Activated CD4-positive, alpha-beta T cell treated with anti-CD3 and anti-CD28 coated beads, Interleukin-2, amount 10 ng/mL, durations not matched to agents 7 days and 5 days (primary cell): Measurements from ENCODE around the gene PLD6. TPM values are rescaled to one million over a fixed set of nuclear protein-coding genes. Genes with fewer than 3 reads are reported as not detected.
A peak's percentile ranks its signal among the peaks of the same experiment; 100 is the strongest.

Source experiments
- CTCF ChIA-PET: fragments of 350-600 bp; sonication (Branson Sonifier 250); formaldehyde crosslinking; loops from one replicate; lab custom pipeline; 2021; ENCODE audit warnings: antibody characterized with exemption; lab: Charles Lee
- POLR2A ChIA-PET: fragments of 350-600 bp; sonication (Branson Sonifier 250); formaldehyde crosslinking; loops from one replicate; lab custom pipeline; 2021; ENCODE audit warnings: antibody characterized with exemption; lab: Charles Lee
- DNase-seq: peaks from one replicate; pipeline ENCODE4 v3.0.0-alpha.2; 2020
- H3K27ac Mint-ChIP-seq: one replicate; pipeline ENCODE4 v1.8.0; 2021; ENCODE audit warnings: mild to moderate bottlenecking, moderate library complexity, mixed read lengths
- H3K27me3 Mint-ChIP-seq: one replicate; pipeline ENCODE4 v1.8.0; 2021; ENCODE audit warnings: mixed read lengths
- H3K36me3 Mint-ChIP-seq: one replicate; pipeline ENCODE4 v1.8.0; 2021; ENCODE audit warnings: low read depth, mixed read lengths
- H3K4me1 Mint-ChIP-seq: one replicate; pipeline ENCODE4 v1.8.0; 2021; ENCODE audit warnings: mixed read lengths
- H3K4me3 Mint-ChIP-seq: one replicate; pipeline ENCODE4 v1.8.0; 2021; ENCODE audit warnings: mild to moderate bottlenecking, moderate library complexity, mixed read lengths
- H3K9me3 Mint-ChIP-seq: one replicate; pipeline ENCODE4 v1.8.0; 2021; ENCODE audit warnings: mixed read lengths
- total RNA-seq, 2 experiments: library from RNA; stranded (reverse); gene quantifications; one replicate each; pipeline ENCODE4 v1.2.3, GENCODE V29; 2021

Gene PLD6
- total RNA-seq, 2 experiments from 2014 or later = 10.9 to 11.8 TPM

- Mint-ChIP-seq H3K4me3 (no peak overlapping the region), H3K4me1 (no peaks in the 10 kb centered on the region), H3K9me3 (no peaks in the 10 kb centered on the region), H3K36me3 (peaks cover 56% of the 10 kb centered on the region), H3K27ac (no peak overlapping the region), H3K27me3 (no peaks in the 10 kb centered on the region)
- no peak for DNase-seq
- ChIA-PET CTCF (interaction anchor here (0.6 to 2.1 kb wide), 4 partner anchors 17 to 258 kb away, joined by 3 to 6 read pairs (median 4); partner anchors contain the start of gene PLD6), POLR2A (no interaction called here)
Observed at GRCh38 chr17:17224137-17224536, 18.0 kb upstream of the PLD6 start.

- H3K4me1 Mint-ChIP-seq = no peaks in the 10 kb centered on the region
- no peak overlapping the region for H3K27ac Mint-ChIP-seq
- H3K9me3 Mint-ChIP-seq = no peaks in the 10 kb centered on the region
- DNase-seq = no peak
- H3K27me3 Mint-ChIP-seq = no peaks in the 10 kb centered on the region
- POLR2A ChIA-PET = no interaction called here
- peaks cover 55% of the 10 kb centered on the region for H3K36me3 Mint-ChIP-seq
- H3K4me3 Mint-ChIP-seq = no peak overlapping the region
- CTCF ChIA-PET = interaction anchor here (0.6 to 2.1 kb wide), 4 partner anchors 17 to 257 kb away, joined by 3 to 6 read pairs (median 4); partner anchors contain the start of gene PLD6
Observed at GRCh38 chr17:17223736-17224135, 17.6 kb upstream of the PLD6 start.

DNA sequence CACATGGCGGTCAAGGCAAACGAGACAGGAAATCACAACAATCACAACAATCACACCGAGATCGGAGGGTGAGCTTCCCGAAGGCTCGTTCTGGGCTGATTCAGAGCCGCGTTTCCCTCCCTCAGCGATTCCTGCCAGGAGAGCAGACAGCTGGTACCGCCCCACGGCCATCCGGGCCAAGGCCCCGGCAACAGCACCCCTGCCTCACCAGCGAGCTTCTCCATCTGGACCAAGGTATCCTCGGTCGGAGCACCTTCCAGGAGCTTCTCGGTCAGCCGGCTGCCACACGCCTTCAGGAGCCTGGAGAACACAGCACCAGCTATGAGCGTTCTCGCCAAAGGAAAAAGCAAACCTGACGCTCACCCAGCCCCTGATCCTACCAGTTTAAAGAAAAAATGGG lies 15.2 kb upstream of the PLD6 start:
- DNase-seq = no peak
- POLR2A ChIA-PET = no interaction called here
- CTCF ChIA-PET = interaction anchor here (0.9 kb wide), 1 partner anchor 23 kb away, joined by 3 read pairs; no protein-coding TSS in a partner anchor
- H3K9me3 Mint-ChIP-seq = no peaks in the 10 kb centered on the region
- no peak overlapping the region for H3K27ac Mint-ChIP-seq
- H3K4me1 Mint-ChIP-seq = no peaks in the 10 kb centered on the region
- H3K36me3 Mint-ChIP-seq = peaks cover 60% of the 10 kb centered on the region
- no peak overlapping the region for H3K4me3 Mint-ChIP-seq
- no peaks in the 10 kb centered on the region for H3K27me3 Mint-ChIP-seq

DNA sequence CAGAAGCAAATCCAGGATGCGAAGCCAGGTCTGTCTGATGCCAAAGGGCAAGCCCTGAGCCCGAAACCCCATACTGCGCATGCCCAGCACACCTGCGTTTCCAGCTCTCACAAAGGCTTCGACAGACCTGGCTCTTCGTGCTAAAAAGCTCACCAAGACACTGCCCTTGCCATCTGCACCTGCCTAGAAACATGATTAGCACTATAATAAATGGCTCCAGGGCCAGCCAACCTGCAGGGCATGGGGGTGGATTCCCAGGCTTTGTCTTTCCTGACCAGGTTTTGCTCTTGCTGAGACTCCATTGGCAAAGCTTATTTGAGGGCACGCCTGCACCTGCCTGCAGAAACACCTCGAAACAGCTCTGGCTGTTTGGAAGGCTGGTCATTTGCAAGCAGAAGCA lies 14.4 kb upstream of the PLD6 start:
- CTCF ChIA-PET = interaction anchor here (0.6 to 1.1 kb wide), 3 partner anchors 8 to 32 kb away, joined by 3 to 5 read pairs (median 3); no protein-coding TSS in a partner anchor
- POLR2A ChIA-PET = interaction anchor here (0.6 kb wide), 1 partner anchor 16 kb away, joined by 3 read pairs; the partner anchor contains the start of gene FLCN
- H3K36me3 Mint-ChIP-seq = peaks cover 62% of the 10 kb centered on the region
- no peak for DNase-seq
- H3K27me3 Mint-ChIP-seq = no peaks in the 10 kb centered on the region
- no peak overlapping the region for H3K27ac Mint-ChIP-seq
- no peaks in the 10 kb centered on the region for H3K9me3 Mint-ChIP-seq
- H3K4me1 Mint-ChIP-seq = no peaks in the 10 kb centered on the region
- H3K4me3 Mint-ChIP-seq = no peak overlapping the region

DNA sequence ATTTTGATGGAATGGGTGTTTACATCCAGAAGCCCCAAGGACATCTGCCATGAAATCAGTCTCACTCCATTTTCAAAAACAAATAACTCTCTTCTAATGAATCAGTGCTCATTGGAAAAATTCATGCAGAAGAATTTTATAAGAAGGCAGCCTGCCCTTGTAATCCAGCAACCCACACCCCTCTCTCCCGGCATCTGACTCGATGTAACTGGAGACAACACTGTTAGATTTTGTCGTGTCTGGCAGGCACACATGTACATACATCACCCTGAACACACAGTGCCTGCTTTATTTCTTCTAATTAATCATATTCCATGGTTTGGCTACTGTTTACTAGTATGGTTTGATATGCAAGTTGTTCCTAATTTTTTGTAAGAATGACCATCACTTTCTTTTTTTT lies 11.9 kb upstream of the PLD6 start:
- Mint-ChIP-seq H3K9me3 (no peaks in the 10 kb centered on the region), H3K4me3 (no peak overlapping the region), H3K27ac (peak overlapping the region; percentile 50), H3K36me3 (peaks cover 52% of the 10 kb centered on the region), H3K4me1 (no peaks in the 10 kb centered on the region), H3K27me3 (no peaks in the 10 kb centered on the region)
- CTCF ChIA-PET = no interaction called here
- no peak for DNase-seq
- POLR2A ChIA-PET = no interaction called here

- POLR2A ChIA-PET = no interaction called here
- Mint-ChIP-seq H3K4me3 (no peak overlapping the region), H3K27ac (no peak overlapping the region)
Observed at GRCh38 chr17:17216776-17217175, 10.6 kb upstream of the PLD6 start.

GRCh38 chr17:17216236-17216635 lies 10.1 kb upstream of the PLD6 start:
- no peaks in the 10 kb centered on the region for H3K4me1 Mint-ChIP-seq
- H3K36me3 Mint-ChIP-seq = peaks cover 49% of the 10 kb centered on the region
- H3K27ac Mint-ChIP-seq = no peak overlapping the region
- no peak for DNase-seq
- H3K4me3 Mint-ChIP-seq = no peak overlapping the region
- H3K27me3 Mint-ChIP-seq = no peaks in the 10 kb centered on the region
- no peaks in the 10 kb centered on the region for H3K9me3 Mint-ChIP-seq
- ChIA-PET POLR2A (no interaction called here), CTCF (no interaction called here)

More at GRCh38 chr17:17216776-17217175, 10.6 kb upstream of the PLD6 start:
- H3K27me3 Mint-ChIP-seq = no peaks in the 10 kb centered on the region
- no peak for DNase-seq
- CTCF ChIA-PET = interaction anchor here (0.9 kb wide), 1 partner anchor 11 kb away, joined by 3 read pairs; the partner anchor contains the start of gene PLD6
- peaks cover 52% of the 10 kb centered on the region for H3K36me3 Mint-ChIP-seq
- H3K4me1 Mint-ChIP-seq = no peaks in the 10 kb centered on the region
- H3K9me3 Mint-ChIP-seq = no peaks in the 10 kb centered on the region

GRCh38 chr17:17215575-17215974 lies 9.4 kb upstream of the PLD6 start:
- H3K4me3 Mint-ChIP-seq = no peak overlapping the region
- H3K27me3 Mint-ChIP-seq = no peaks in the 10 kb centered on the region
- no peak overlapping the region for H3K27ac Mint-ChIP-seq
- POLR2A ChIA-PET = no interaction called here
- H3K36me3 Mint-ChIP-seq = peaks cover 47% of the 10 kb centered on the region
- CTCF ChIA-PET = no interaction called here
- no peaks in the 10 kb centered on the region for H3K4me1 Mint-ChIP-seq
- no peaks in the 10 kb centered on the region for H3K9me3 Mint-ChIP-seq
- no peak for DNase-seq

DNA sequence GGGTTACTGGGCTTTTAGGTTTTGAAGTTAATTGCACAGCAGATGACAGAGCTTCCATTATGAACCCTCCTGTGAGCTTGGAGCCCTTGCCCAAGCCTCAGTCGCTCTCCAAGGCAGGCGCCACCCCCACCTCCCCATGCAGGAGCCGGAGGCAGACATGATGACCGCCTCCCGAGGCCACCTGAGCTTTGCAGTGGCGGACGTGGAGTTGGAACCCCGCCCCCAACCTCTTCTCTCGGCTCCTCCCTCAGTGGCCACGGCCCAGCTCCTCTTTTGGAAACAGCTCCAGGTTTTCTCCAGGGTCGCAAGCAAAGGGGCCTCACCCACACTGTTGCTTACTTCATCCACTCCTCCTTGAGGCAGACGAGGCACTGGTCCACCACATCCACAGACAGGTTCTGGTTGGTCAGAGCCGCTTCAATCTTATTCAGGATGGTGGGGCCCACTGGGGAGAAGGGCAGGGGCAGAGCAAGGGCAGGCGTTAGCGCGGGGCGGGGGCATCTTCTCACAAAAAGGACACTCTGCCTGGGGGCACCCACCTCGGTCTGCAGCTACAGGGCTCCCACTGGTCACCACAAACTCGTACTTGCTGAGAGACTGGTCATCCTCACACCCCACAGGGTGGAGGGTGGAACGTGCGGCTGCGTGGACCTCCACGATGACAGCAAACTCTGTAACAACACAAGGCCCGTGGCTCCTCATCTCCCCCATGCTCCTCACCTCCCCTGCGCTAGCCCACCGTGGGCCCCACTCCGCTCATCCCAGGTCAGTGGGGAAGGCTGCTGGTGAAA lies 8.7 kb upstream of the PLD6 start:
- DNase-seq = no peak
- Mint-ChIP-seq H3K9me3 (no peaks in the 10 kb centered on the region), H3K27ac (no peak overlapping the region), H3K27me3 (no peaks in the 10 kb centered on the region), H3K4me1 (no peaks in the 10 kb centered on the region), H3K36me3 (peaks cover 41% of the 10 kb centered on the region), H3K4me3 (no peak overlapping the region)
- CTCF ChIA-PET = no interaction called here
- POLR2A ChIA-PET = no interaction called here

DNA sequence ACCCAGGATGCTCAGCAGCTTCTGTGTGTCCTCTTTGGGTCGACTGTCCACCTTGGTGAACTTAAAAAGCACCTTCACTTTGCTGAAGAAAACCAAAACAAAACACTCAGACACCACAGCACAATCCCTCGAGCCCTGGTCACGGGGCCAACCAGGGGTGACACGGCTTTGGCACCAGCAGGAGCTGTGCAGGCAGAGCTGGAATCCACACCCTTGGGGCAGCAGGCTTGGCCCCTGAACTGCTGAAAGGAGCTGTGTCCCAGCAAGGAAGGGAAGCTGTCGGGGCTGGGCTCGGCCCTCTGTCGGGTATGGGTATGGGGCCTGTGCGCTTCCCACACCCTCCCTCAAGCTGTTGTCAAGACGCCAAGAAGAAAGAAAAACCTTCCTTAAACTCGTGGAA lies 7.6 kb upstream of the PLD6 start:
- Mint-ChIP-seq H3K4me1 (no peaks in the 10 kb centered on the region), H3K27me3 (no peaks in the 10 kb centered on the region), H3K4me3 (no peak overlapping the region), H3K9me3 (no peaks in the 10 kb centered on the region), H3K27ac (no peak overlapping the region), H3K36me3 (peaks cover 36% of the 10 kb centered on the region)
- DNase-seq = no peak
- POLR2A ChIA-PET = no interaction called here
- CTCF ChIA-PET = interaction anchor here (1.4 kb wide), 1 partner anchor 9 kb away, joined by 4 read pairs; no protein-coding TSS in a partner anchor

DNA sequence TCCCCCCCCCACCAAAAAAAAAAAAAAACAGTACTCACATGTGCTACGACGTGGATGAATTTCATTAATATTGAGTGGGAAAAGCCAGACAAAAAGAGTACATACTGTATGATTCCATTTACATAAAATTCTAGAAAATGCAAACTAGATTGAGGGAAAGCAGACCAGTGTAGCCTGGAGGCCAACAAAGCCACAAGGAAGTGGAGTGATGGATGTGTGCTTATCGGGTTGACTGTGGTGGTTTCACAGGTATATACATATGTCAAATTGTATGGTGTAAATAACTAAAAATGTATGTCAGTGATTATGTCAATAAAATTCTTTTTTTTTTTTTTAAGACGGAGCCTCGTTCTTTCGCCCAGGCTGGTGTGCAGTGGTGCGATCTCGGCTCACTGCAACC lies 1.9 kb upstream of the PLD6 start:
- Mint-ChIP-seq H3K9me3 (peaks cover 2% of the 10 kb centered on the region), H3K27me3 (no peaks in the 10 kb centered on the region), H3K4me1 (peaks cover 30% of the 10 kb centered on the region), H3K27ac (no peak overlapping the region), H3K4me3 (no peak overlapping the region), H3K36me3 (peaks cover 22% of the 10 kb centered on the region)
- no peak for DNase-seq
- CTCF ChIA-PET = interaction anchor here (1.2 to 2.0 kb wide), 3 partner anchors 16 to 21 kb away, joined by 5 to 6 read pairs (median 5); no protein-coding TSS in a partner anchor
- POLR2A ChIA-PET = no interaction called here

GRCh38 chr17:17206913-17207335 lies 791 bp upstream of the PLD6 start:
- ChIA-PET POLR2A (no interaction called here), CTCF (interaction anchor here (1.2 to 2.0 kb wide), 5 partner anchors 11 to 22 kb away, joined by 4 to 6 read pairs (median 5); no protein-coding TSS in a partner anchor)
- DNase-seq = no peak
- H3K9me3 Mint-ChIP-seq = peaks cover 2% of the 10 kb centered on the region
- peak overlapping the region; percentile 57 for H3K27ac Mint-ChIP-seq
- no peaks in the 10 kb centered on the region for H3K27me3 Mint-ChIP-seq
- peak overlapping the region; percentile 55 for H3K4me3 Mint-ChIP-seq
- peaks cover 30% of the 10 kb centered on the region for H3K4me1 Mint-ChIP-seq
- H3K36me3 Mint-ChIP-seq = peaks cover 28% of the 10 kb centered on the region
